Bone marrow (tissue), 2 donors: ENCODE results near the gene GEMIN5.

Experiments
- DNase-seq, 2 donors: peaks; one replicate each; lab custom pipeline; 2025; lab: John Stamatoyannopoulos, UW

Gene GEMIN5

DNA sequence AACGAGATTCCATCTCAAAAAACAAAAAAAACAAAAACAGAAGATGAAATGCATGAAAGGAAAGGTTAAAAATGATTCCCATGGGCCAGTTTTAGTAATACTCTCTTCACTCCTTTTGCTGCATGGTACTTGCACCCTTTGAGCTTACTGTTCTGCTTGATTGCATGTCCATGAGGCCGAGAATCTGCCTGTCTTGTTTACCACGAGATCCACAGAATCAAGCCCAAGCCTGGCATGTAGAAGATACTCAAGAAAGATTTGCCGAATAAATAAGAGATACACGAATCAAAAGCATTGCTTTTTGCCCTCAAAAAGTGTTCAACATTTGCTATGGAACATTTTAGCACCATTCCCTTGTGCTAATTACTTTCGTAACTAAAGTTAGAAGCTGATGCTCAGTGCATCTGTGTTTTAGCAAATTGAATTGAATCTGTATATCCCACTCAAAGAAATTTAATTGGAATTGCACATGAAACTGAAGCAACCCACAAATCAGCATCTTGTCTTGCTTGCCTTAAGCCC, 88.7 kb downstream of the GEMIN5 start:
- no peak for DNase-seq

DNA sequence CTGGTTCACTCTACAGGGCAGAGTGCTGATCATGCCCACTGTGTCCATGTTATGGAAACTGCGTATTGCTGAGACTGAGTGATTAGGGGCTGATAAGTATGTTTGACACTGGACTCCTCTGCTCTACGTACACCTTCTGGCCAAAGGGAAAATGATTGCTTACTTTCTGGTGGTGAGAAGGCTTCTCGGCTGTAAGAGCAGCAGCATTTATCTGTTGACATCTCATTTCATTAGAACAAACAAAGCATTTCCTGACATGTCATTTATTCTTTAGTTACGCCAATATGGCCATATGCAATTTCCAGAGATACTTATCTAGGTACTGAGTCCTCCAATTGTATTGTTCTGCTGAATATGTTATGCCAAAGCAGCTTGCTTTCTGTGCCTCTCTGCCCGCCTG, 93.2 kb downstream of the GEMIN5 start:
- DNase-seq = no peak

DNA sequence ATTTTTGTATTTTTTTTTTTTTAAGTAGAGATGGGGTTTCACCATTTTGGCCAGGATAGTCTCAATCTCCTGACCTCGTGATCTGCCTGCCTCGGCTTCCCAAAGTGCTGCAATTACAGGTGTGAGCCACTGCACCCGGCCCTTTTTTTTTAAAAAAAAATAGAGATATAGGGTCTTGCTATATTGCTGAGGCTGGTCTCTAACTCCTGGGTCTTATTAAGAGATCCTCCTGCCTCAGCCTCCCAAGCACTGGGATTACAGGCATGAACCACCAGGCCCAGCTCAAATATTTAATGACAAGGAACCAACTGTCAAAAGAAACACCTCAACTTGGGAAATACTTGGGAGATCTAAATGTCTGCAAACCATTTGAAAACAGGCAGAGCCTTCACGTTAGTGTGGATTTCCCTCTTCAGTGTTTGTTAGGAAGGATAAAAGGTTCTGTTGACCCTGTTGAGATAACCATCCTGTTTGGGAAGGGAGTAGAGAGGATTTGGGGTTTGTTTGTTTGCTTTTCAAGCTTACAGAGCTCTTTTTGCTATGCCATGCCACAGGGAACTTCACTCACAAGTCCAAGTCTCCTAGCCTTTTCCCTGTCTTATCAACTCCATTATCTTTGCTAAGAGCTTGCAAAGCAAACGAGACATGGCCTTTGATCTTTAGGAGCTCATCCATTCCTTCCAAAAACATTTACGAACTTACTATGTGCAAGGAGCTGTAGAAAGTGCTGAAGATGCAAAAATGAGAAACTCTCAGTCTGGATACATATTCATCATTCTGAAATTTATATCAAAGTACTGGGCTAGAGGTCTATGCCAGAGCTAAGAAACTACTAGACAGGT, 95.1 kb downstream of the GEMIN5 start:
- no peak for DNase-seq

DNA sequence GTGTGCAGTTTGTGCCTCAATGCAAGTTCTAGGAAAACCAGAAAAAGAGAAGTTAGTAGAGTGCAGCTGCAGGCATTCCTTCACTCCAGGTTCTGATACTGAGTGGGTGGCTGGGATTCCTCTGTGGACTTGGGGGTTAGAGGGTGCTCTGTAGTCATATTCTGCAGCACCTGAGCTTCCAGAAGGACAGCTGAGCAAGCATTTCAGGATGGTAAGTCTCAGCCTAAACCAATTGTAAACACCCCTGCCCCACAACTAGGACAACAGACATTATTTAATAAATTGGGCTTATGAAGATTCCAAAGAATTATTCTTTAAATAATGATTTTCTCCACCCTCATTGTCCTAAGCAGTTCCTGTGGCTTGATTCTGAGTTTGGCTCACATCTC, 96.7 kb downstream of the GEMIN5 start:
- DNase-seq = no peak

DNA sequence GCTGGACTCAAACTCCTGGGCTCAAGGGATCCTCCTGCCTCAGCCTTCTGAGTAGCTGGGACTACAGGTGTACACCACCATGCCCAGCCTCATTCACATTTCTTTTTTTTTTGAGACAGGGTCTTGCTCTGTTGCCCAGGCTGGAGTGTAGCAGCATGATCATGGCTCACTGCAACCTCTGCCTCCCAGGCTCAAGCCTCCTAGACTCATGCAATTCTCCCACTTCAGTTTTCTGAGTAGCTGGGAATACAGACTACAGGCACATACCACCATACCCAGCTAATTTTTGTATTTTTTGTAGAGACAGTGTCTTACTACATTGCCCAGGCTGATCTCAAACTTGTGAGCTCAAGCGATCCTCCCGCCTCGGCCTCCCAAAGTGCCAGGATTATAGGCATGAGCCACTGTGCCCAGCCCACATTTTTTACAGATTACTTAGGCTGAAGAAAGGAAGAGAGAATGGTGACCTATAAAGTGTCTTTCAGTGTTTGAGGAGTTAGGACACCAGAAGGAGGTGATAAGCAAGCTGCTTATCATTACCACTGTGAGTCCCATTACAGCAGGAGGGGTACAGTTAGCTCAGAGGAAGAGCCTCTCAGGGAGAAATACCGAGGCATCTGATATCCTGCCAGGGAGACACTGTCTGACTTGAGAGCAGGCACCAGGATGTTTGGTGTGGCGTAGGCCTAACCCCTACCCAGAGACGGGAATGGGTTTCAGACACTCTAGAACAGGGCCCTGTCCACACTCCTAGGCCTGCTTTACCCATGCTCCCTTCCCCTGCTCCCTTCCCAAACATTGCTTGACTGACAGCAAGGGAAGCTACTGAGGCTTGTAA, 97.4 kb downstream of the GEMIN5 start:
- DNase-seq = no peak
